ENCODE results near the gene MAPKAP1. TPM values are rescaled to one million over a fixed set of nuclear protein-coding genes. Genes with fewer than 3 reads are reported as not detected.

MAPKAP1 gene
- total RNA-seq, 1 donor from 2014 or later: 49.6 TPM

- H3K9me3 ChIP-seq: no peaks in the 10 kb centered on the region
- intact Hi-C loops (cut with DNase I): no loop called here
- H3K4me3 ChIP-seq: no peak overlapping the region
- TF ChIP-seq CTCF (IDR thresholded peaks at IDR 0.05): no peak
- H3K4me1 ChIP-seq: no peaks in the 10 kb centered on the region
- no peak overlapping the region for H3K27ac ChIP-seq
- no peak for DNase-seq (ENCODE audit: low spot score in 2 of 2)
- H3K36me3 ChIP-seq: no peaks in the 10 kb centered on the region
- no peaks in the 10 kb centered on the region for H3K27me3 ChIP-seq
These were observed 283.0 kb downstream of the MAPKAP1 start for GRCh38 chr9:125423964-125424363.

- Histone ChIP-seq H3K4me3 (no peak overlapping the region), H3K27ac (no peak overlapping the region), H3K36me3 (no peaks in the 10 kb centered on the region), H3K4me1 (no peaks in the 10 kb centered on the region), H3K27me3 (no peaks in the 10 kb centered on the region), H3K9me3 (no peaks in the 10 kb centered on the region)
- TF ChIP-seq CTCF (IDR thresholded peaks at IDR 0.05): no peak
- DNase-seq (ENCODE audit: low spot score in 2 of 2): no peak
- intact Hi-C loops (cut with DNase I): no loop called here
These were observed 284.2 kb downstream of the MAPKAP1 start for GRCh38 chr9:125422853-125423252.

- no peak for DNase-seq (ENCODE audit: low spot score in 2 of 2)
- intact Hi-C loops (cut with DNase I): no loop called here
- H3K27ac ChIP-seq: no peak overlapping the region
- no peak for TF ChIP-seq CTCF (IDR thresholded peaks at IDR 0.05)
- H3K27me3 ChIP-seq: no peaks in the 10 kb centered on the region
- H3K9me3 ChIP-seq: no peaks in the 10 kb centered on the region
- no peak overlapping the region for H3K4me3 ChIP-seq
- no peaks in the 10 kb centered on the region for H3K36me3 ChIP-seq
- H3K4me1 ChIP-seq: no peaks in the 10 kb centered on the region
These were observed 285.3 kb downstream of the MAPKAP1 start for GRCh38 chr9:125421591-125422181.

GRCh38 chr9:125421166-125421565 is 285.8 kb downstream of the MAPKAP1 start:
- no peaks in the 10 kb centered on the region for H3K36me3 ChIP-seq
- no peak overlapping the region for H3K4me3 ChIP-seq
- H3K27me3 ChIP-seq: no peaks in the 10 kb centered on the region
- TF ChIP-seq CTCF (IDR thresholded peaks at IDR 0.05): no peak
- no peaks in the 10 kb centered on the region for H3K9me3 ChIP-seq
- DNase-seq (ENCODE audit: low spot score in 2 of 2): no peak
- intact Hi-C loops (cut with DNase I): no loop called here
- H3K4me1 ChIP-seq: no peaks in the 10 kb centered on the region
- H3K27ac ChIP-seq: no peak overlapping the region

- Histone ChIP-seq H3K9me3 (no peaks in the 10 kb centered on the region), H3K27ac (no peak overlapping the region), H3K4me3 (no peak overlapping the region), H3K4me1 (no peaks in the 10 kb centered on the region), H3K36me3 (no peaks in the 10 kb centered on the region), H3K27me3 (no peaks in the 10 kb centered on the region)
- intact Hi-C loops (cut with DNase I): no loop called here
- TF ChIP-seq CTCF (IDR thresholded peaks at IDR 0.05): no peak
- DNase-seq (ENCODE audit: low spot score in 2 of 2): no peak
These were observed 288.6 kb downstream of the MAPKAP1 start for GRCh38 chr9:125418404-125418803.

- intact Hi-C loops (cut with DNase I): no loop called here
- Histone ChIP-seq H3K27ac (no peak overlapping the region), H3K4me1 (no peaks in the 10 kb centered on the region), H3K9me3 (no peaks in the 10 kb centered on the region), H3K4me3 (no peak overlapping the region), H3K27me3 (no peaks in the 10 kb centered on the region), H3K36me3 (no peaks in the 10 kb centered on the region)
- no peak for TF ChIP-seq CTCF (IDR thresholded peaks at IDR 0.05)
- DNase-seq (ENCODE audit: low spot score in 2 of 2): no peak
These were observed 290.5 kb downstream of the MAPKAP1 start for GRCh38 chr9:125416517-125416916.

Data from ascending aorta (tissue), 2 donors.